Measurements from ENCODE around the gene C19orf85. TPM values are rescaled to one million over a fixed set of nuclear protein-coding genes. Genes with fewer than 3 reads are reported as not detected.

Gene C19orf85
- total and polyA plus RNA-seq, 4 donors, result not detected

- no peaks in the 10 kb centered on the region for H3K27me3 ChIP-seq (ENCODE audit: control insufficient read depth in 1 of 2, insufficient read depth in 2 of 2, low read length in 1 of 2)
- H3K4me1 ChIP-seq (ENCODE audit: control insufficient read depth in 1 of 2, insufficient read depth in 2 of 2, low read length in 2 of 2), result no peaks in the 10 kb centered on the region
- peak overlapping the region in 1 of 2 donors; percentile 83 for H3K27ac ChIP-seq (ENCODE audit: low read depth in 1 of 2, low read length in 2 of 2)
- 76 to 82% methylated on average over 52 to 53 of the region's 53 CpGs for WGBS, 2 donors
- no peaks in the 10 kb centered on the region for H3K9me3 ChIP-seq (ENCODE audit: control insufficient read depth, low read length)
- H3K4me3 ChIP-seq (ENCODE audit: low read length in 2 of 2), result no peak overlapping the region
- intact Hi-C loops (cut with DNase I), result no loop called here
- ATAC-seq (ENCODE audit: low FRiP score) (no peak), DNase-seq (peak in 1 of 2 donors; percentile 60)
- H3K36me3 ChIP-seq (ENCODE audit: control insufficient read depth in 1 of 2, insufficient read depth in 2 of 2, low read length in 1 of 2), result no peaks in the 10 kb centered on the region
These were observed 21.8 kb upstream of the C19orf85 start for GRCh38 chr19:55486043-55486970.

GRCh38 chr19:55485439-55486011, 21.0 kb upstream of the C19orf85 start:
- no peaks in the 10 kb centered on the region for H3K4me1 ChIP-seq (ENCODE audit: control insufficient read depth in 1 of 2, insufficient read depth in 2 of 2, low read length in 2 of 2)
- DNase-seq (no peak), ATAC-seq (ENCODE audit: low FRiP score) (no peak)
- intact Hi-C loops (cut with DNase I), result no loop called here
- H3K4me3 ChIP-seq (ENCODE audit: low read length in 2 of 2), result peak overlapping the region; percentile 5 to 39
- no peaks in the 10 kb centered on the region for H3K36me3 ChIP-seq (ENCODE audit: control insufficient read depth in 1 of 2, insufficient read depth in 2 of 2, low read length in 1 of 2)
- WGBS, 2 donors, result 23 to 31% methylated on average over 16 to 18 of the region's 18 CpGs
- H3K9me3 ChIP-seq (ENCODE audit: control insufficient read depth, low read length), result no peaks in the 10 kb centered on the region
- peak overlapping the region in 1 of 2 donors; percentile 55 for H3K27ac ChIP-seq (ENCODE audit: low read depth in 1 of 2, low read length in 2 of 2)
- H3K27me3 ChIP-seq (ENCODE audit: control insufficient read depth in 1 of 2, insufficient read depth in 2 of 2, low read length in 1 of 2), result no peaks in the 10 kb centered on the region

DNA sequence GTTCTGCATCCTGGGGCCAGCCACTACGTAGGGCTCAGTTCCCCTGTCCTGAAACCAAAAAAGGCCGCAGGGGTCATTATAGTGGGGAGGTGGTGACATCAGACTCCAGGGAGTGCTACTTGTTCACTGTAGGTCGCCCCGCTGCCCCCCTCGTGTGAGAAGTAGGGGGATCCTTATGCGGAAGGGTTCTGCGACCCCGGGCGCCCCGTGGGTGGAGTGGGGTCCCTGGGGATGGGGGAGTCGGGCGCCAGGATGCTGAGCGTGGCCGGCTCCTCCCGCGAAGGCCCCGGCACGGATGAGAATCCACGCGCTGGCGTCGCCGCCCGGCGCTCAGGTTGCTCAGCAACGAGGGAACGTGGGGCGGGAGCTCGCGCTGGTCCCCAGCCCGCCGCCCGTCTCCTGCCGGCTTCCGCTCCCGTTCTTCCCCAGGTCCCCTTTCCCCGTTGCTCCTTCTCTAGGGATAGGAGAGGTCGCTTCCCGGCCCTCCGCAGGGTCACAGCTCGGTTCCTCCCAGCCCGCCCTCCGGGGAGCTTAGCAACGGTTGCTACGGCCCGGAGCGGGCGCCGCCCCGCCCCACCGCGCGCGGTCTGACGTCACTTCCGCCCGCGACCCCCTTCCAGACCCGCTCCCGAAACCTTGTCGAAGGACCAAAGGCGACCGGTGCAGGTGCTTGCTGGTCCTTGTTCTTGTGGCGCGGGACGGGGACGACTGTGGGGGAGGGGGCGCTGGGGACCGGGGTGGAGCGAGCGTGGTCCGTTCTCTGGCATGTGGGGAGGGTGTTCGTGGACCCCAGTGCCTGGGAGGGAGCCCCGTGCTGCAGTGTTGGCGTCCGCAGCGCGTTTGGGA, 20.3 kb upstream of the C19orf85 start, which contains the start of gene NAT14:
Gene NAT14, plus strand, starts transcription at position 596 of the 846 bp plus-strand sequence. CDS start 521 bp downstream, outside the sequence.
- H3K4me3 ChIP-seq (ENCODE audit: low read length in 2 of 2), result peak within 1 kb of the TSS; percentile 5 to 39
- H3K27me3 ChIP-seq (ENCODE audit: control insufficient read depth in 1 of 2, insufficient read depth in 2 of 2, low read length in 1 of 2), result no peaks in the 10 kb centered on the region
- DNase-seq (peak; percentile 72 to 89), ATAC-seq (ENCODE audit: low FRiP score) (peak; percentile 39)
- intact Hi-C loops (cut with DNase I), result no loop called here
- H3K9me3 ChIP-seq (ENCODE audit: control insufficient read depth, low read length), result no peaks in the 10 kb centered on the region
- 0 to 1% methylated on average over 77 to 78 of the region's 78 CpGs for WGBS, 2 donors
- no peaks in the 10 kb centered on the region for H3K4me1 ChIP-seq (ENCODE audit: control insufficient read depth in 1 of 2, insufficient read depth in 2 of 2, low read length in 2 of 2)
- H3K27ac ChIP-seq (ENCODE audit: low read depth in 1 of 2, low read length in 2 of 2), result peak within 1 kb of the TSS in 1 of 2 donors; percentile 55
- H3K36me3 ChIP-seq (ENCODE audit: control insufficient read depth in 1 of 2, insufficient read depth in 2 of 2, low read length in 1 of 2), result no peaks in the 10 kb centered on the region

DNA sequence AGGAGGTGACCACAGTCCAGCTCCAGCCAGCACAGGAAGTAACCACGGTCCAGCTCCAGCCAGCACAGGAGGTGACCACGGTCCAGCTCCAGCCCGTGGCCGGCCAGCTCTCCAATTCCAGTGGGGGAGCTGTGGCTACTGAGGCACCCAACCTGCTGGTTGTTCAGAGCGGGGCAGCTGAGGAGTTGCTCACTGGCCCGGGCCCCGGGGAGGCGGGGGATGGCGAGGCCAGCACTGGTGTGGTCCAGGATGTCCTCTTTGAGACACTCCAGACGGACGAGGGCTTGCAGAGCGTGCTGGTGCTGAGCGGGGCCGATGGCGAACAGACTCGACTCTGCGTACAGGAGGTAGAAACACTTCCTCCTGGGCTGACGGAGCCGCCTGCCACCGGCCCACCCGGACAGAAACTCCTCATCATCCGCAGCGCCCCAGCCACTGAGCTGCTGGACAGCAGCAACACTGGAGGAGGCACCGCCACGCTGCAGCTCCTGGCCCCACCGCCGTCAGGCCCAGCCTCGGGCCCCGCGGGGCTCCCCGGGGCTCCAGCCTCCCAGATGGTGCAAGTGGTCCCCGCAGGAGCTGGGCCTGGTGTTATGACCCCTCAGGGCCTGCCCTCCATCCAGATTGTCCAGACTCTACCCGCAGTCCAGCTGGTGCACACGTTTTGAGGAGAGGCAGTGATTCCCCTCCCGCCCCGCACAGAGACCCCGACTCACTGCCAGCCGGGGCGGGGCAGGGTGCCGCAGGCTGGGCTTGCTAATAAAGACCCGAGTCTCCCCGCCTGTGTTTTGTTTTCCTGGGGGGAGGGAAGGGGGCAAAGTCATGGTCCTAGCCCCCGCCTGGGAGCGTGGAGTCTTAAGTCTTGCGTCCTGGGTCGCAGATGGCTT, 19.4 kb upstream of the C19orf85 start:
- Histone ChIP-seq H3K9me3 (ENCODE audit: control insufficient read depth, low read length) (no peaks in the 10 kb centered on the region), H3K36me3 (ENCODE audit: control insufficient read depth in 1 of 2, insufficient read depth in 2 of 2, low read length in 1 of 2) (no peaks in the 10 kb centered on the region), H3K27me3 (ENCODE audit: control insufficient read depth in 1 of 2, insufficient read depth in 2 of 2, low read length in 1 of 2) (no peaks in the 10 kb centered on the region), H3K27ac (ENCODE audit: low read depth in 1 of 2, low read length in 2 of 2) (no peak overlapping the region), H3K4me1 (ENCODE audit: control insufficient read depth in 1 of 2, insufficient read depth in 2 of 2, low read length in 2 of 2) (no peaks in the 10 kb centered on the region), H3K4me3 (ENCODE audit: low read length in 2 of 2) (no peak overlapping the region)
- DNase-seq, result peak in 1 of 2 donors; percentile 52
- intact Hi-C loops (cut with DNase I), result no loop called here
- no peak for ATAC-seq (ENCODE audit: low FRiP score)
- 72 to 76% methylated on average over 40 to 46 of the region's 46 CpGs for WGBS, 2 donors

GRCh38 chr19:55482967-55483705, 18.6 kb upstream of the C19orf85 start:
- no peak overlapping the region for H3K27ac ChIP-seq (ENCODE audit: low read depth in 1 of 2, low read length in 2 of 2)
- no peaks in the 10 kb centered on the region for H3K9me3 ChIP-seq (ENCODE audit: control insufficient read depth, low read length)
- no peaks in the 10 kb centered on the region for H3K4me1 ChIP-seq (ENCODE audit: control insufficient read depth in 1 of 2, insufficient read depth in 2 of 2, low read length in 2 of 2)
- H3K36me3 ChIP-seq (ENCODE audit: control insufficient read depth in 1 of 2, insufficient read depth in 2 of 2, low read length in 1 of 2), result no peaks in the 10 kb centered on the region
- WGBS, 2 donors, result 93 to 94% methylated on average over 43 to 47 of the region's 47 CpGs
- ATAC-seq (ENCODE audit: low FRiP score) (no peak), DNase-seq (no peak)
- no peaks in the 10 kb centered on the region for H3K27me3 ChIP-seq (ENCODE audit: control insufficient read depth in 1 of 2, insufficient read depth in 2 of 2, low read length in 1 of 2)
- H3K4me3 ChIP-seq (ENCODE audit: low read length in 2 of 2), result no peak overlapping the region
- intact Hi-C loops (cut with DNase I), result no loop called here

DNA sequence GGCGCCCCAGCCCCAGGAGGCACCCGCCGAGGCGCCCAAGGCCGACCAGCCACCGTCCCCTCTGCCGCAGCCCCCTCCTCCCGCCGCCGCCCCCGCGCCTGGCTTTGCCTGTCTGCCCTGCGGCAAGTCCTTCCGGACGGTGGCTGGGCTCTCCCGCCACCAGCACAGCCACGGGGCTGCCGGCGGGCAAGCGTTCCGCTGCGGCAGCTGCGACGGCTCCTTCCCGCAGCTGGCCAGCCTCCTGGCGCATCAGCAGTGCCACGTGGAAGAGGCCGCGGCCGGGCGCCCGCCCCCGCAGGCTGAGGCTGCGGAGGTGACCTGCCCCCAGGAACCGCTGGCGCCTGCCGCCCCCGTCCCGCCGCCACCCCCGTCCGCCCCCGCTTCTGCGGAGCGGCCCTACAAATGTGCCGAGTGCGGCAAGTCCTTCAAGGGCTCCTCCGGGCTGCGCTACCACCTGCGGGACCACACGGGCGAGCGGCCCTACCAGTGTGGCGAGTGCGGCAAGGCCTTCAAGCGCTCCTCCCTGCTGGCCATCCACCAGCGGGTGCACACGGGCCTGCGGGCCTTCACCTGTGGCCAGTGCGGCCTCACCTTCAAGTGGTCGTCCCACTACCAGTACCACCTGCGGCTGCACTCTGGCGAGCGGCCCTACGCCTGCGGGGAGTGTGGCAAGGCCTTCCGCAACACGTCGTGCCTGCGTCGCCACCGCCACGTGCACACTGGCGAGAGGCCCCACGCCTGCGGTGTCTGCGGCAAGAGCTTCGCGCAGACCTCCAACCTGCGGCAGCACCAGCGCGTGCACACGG, 17.8 kb upstream of the C19orf85 start:
- WGBS, 2 donors, result 86 to 88% methylated on average over 77 to 83 of the region's 83 CpGs
- ATAC-seq (ENCODE audit: low FRiP score) (no peak), DNase-seq (peak in 1 of 2 donors; percentile 74)
- no peak overlapping the region for H3K4me3 ChIP-seq (ENCODE audit: low read length in 2 of 2)
- H3K36me3 ChIP-seq (ENCODE audit: control insufficient read depth in 1 of 2, insufficient read depth in 2 of 2, low read length in 1 of 2), result no peaks in the 10 kb centered on the region
- intact Hi-C loops (cut with DNase I), result no loop called here
- H3K27ac ChIP-seq (ENCODE audit: low read depth in 1 of 2, low read length in 2 of 2), result no peak overlapping the region
- no peaks in the 10 kb centered on the region for H3K9me3 ChIP-seq (ENCODE audit: control insufficient read depth, low read length)
- H3K4me1 ChIP-seq (ENCODE audit: control insufficient read depth in 1 of 2, insufficient read depth in 2 of 2, low read length in 2 of 2), result no peaks in the 10 kb centered on the region
- no peaks in the 10 kb centered on the region for H3K27me3 ChIP-seq (ENCODE audit: control insufficient read depth in 1 of 2, insufficient read depth in 2 of 2, low read length in 1 of 2)

DNA sequence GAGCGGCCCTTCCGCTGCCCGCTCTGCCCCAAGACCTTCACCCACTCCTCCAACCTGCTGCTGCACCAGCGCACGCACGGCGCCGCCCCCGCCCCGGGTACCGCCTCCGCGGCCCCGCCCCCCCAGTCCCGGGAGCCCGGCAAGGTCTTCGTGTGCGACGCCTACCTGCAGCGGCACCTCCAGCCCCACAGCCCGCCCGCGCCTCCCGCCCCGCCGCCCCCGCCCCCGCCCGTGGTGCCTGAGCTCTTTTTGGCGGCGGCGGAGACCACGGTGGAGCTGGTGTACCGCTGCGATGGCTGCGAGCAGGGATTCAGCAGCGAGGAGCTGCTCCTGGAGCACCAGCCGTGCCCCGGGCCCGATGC, 17.2 kb upstream of the C19orf85 start:
- no peaks in the 10 kb centered on the region for H3K4me1 ChIP-seq (ENCODE audit: control insufficient read depth in 1 of 2, insufficient read depth in 2 of 2, low read length in 2 of 2)
- H3K27me3 ChIP-seq (ENCODE audit: control insufficient read depth in 1 of 2, insufficient read depth in 2 of 2, low read length in 1 of 2), result no peaks in the 10 kb centered on the region
- intact Hi-C loops (cut with DNase I), result no loop called here

More for the DNA sequence above, 17.2 kb upstream of the C19orf85 start:
- Histone ChIP-seq H3K4me3 (ENCODE audit: low read length in 2 of 2) (no peak overlapping the region), H3K9me3 (ENCODE audit: control insufficient read depth, low read length) (no peaks in the 10 kb centered on the region), H3K27ac (ENCODE audit: low read depth in 1 of 2, low read length in 2 of 2) (no peak overlapping the region), H3K36me3 (ENCODE audit: control insufficient read depth in 1 of 2, insufficient read depth in 2 of 2, low read length in 1 of 2) (no peaks in the 10 kb centered on the region)
- DNase-seq (no peak), ATAC-seq (ENCODE audit: low FRiP score) (no peak)
- 67 to 79% methylated on average over 11 to 40 of the region's 40 CpGs for WGBS, 2 donors
